Frontal cortex (tissue), 4 donors: Measurements from ENCODE around the gene ZC3H7B. TPM values are rescaled to one million over a fixed set of nuclear protein-coding genes. Genes with fewer than 3 reads are reported as not detected.

ENCODE experiments used
- DNase-seq, 2 donors: peaks; one replicate each; pipeline ENCODE4 v3.0.0; 2012; ENCODE audit warnings: low spot score in 2 of 2
- FAIRE-seq: peaks from 2 replicates; lab custom pipeline; 2012; peaks lifted over from hg19 to GRCh38; lab: Jason Lieb, UNC
- small RNA-seq: library from RNA; depleted of rRNA; stranded (forward); fragments of <200 nt; gene quantifications from one replicate; pipeline ENCODE3, GENCODE V24; 2014
- total RNA-seq: library from RNA; depleted of rRNA; stranded (reverse); fragments of >200 nt; gene quantifications from one replicate; pipeline ENCODE4 v1.2.3, GENCODE V29; 2014
- donor health status: control.
- donor health status: control.
- donor health status: control.

ZC3H7B gene
- total RNA-seq, 1 donor from 2014 or later: 48.5 TPM

GRCh38 chr22:41403532-41404318 is 102.4 kb downstream of the ZC3H7B start:
- peak; percentile 61 for FAIRE-seq

GRCh38 chr22:41405588-41405987 is 104.3 kb downstream of the ZC3H7B start:
- FAIRE-seq: no peak
- no peak for DNase-seq

More at GRCh38 chr22:41403532-41404318, 102.4 kb downstream of the ZC3H7B start:
- DNase-seq: peak; percentile 82 to 94

GRCh38 chr22:41406410-41406809 is 105.1 kb downstream of the ZC3H7B start:
- FAIRE-seq (no peak), DNase-seq (no peak)

GRCh38 chr22:41407433-41407832 is 106.1 kb downstream of the ZC3H7B start:
- no peak for DNase-seq
- FAIRE-seq: no peak

GRCh38 chr22:41408665-41409064 is 107.3 kb downstream of the ZC3H7B start:
- FAIRE-seq (no peak), DNase-seq (no peak)

Small RNA genes lying within 50 kb of the gene (small RNA-seq; reads per million reads assigned to genes)
- gene MIR6889 (not detected), gene RNU6-495P (not detected)

Other genes with a start within 250 kb of the ZC3H7B start
- gene EP300, start 208.9 kb upstream of the ZC3H7B start, total RNA-seq: 52.6 TPM
- 22.8 TPM for gene L3MBTL2, start 96.2 kb upstream of the ZC3H7B start, total RNA-seq
- gene CHADL, start 60.6 kb upstream of the ZC3H7B start, total RNA-seq: 1.6 TPM
- 33.0 TPM for gene RANGAP1, start 15.3 kb upstream of the ZC3H7B start, total RNA-seq
- 7.3 TPM for gene TEF, start 80.4 kb downstream of the ZC3H7B start, total RNA-seq
- gene TOB2, start 145.3 kb downstream of the ZC3H7B start, total RNA-seq: 10.2 TPM
- 53.0 TPM for gene PHF5A, start 167.2 kb downstream of the ZC3H7B start, total RNA-seq
- gene ACO2, start 167.6 kb downstream of the ZC3H7B start, total RNA-seq: 72.2 TPM
- gene POLR3H, start 242.9 kb downstream of the ZC3H7B start, total RNA-seq: 24.1 TPM